ENCODE data around the gene KCNK4. TPM values are rescaled to one million over a fixed set of nuclear protein-coding genes. Genes with fewer than 3 reads are reported as not detected.

The KCNK4 gene
- total and polyA plus RNA-seq, 4 donors, result 0.09 TPM; not detected in 3

DNA sequence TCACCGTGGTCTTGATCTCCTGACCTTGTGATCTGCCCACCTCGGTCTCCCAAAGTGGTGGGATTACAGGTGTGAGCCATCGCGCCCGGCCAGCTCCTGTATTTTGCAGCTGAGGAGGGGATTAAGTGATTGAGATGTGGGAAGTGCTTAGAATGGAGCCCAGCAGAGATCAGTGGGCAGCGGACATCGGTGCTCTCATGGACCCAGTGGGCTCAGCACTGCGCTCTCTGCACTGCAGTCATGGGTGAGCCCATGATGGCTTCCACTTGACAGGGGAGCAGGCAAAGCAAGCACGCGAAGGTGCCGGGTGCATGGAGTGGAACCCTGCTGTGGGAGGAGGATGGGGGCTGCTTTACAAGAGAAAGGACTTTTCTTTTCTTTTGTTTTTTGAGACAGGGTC lies 39.8 kb downstream of the KCNK4 start:
- ATAC-seq (ENCODE audit: insufficient read depth, low FRiP score), result no peak
- no peak for DNase-seq
- 83 to 88% methylated on average over 11 of the region's 11 CpGs for WGBS, 2 donors

GRCh38 chr11:64331569-64332371 lies 40.7 kb downstream of the KCNK4 start:
- Histone ChIP-seq H3K27me3 (ENCODE audit: control insufficient read depth in 3 of 3, insufficient read depth in 3 of 3, low read length in 2 of 3) (no peaks in the 10 kb centered on the region), H3K4me3 (no peak overlapping the region), H3K4me1 (ENCODE audit: control insufficient read depth in 5 of 5, insufficient read depth in 5 of 5, low read length in 5 of 5) (peaks cover 0 to 4% (median 0%) of the 10 kb centered on the region in 5 donors), H3K9ac (ENCODE audit: insufficient read depth in 1 of 2, low read length in 2 of 2) (no peak overlapping the region), H3K9me3 (ENCODE audit: control insufficient read depth in 4 of 4, insufficient read depth in 3 of 4, low read length in 3 of 4) (no peaks in the 10 kb centered on the region), H3K27ac (ENCODE audit: low read depth in 1 of 2, low read length in 1 of 2) (peak overlapping the region in 1 of 2 donors; percentile 5), H3K36me3 (ENCODE audit: control insufficient read depth in 4 of 4, insufficient read depth in 4 of 4, low read length in 4 of 4) (no peaks in the 10 kb centered on the region)
- ATAC-seq (ENCODE audit: insufficient read depth, low FRiP score) (peak; percentile 77), DNase-seq (peak; percentile 42 to 65 (median 60))
- WGBS, 2 donors, result 14 to 24% methylated on average over 19 to 20 of the region's 20 CpGs
- peak; percentile 29 for TF ChIP-seq CTCF (IDR thresholded peaks at IDR 0.05; ENCODE audit: control extremely low read depth, extremely low read depth)

More for the DNA sequence above, 39.8 kb downstream of the KCNK4 start:
- H3K27ac ChIP-seq (ENCODE audit: low read depth in 1 of 2, low read length in 1 of 2), result no peak overlapping the region
- no peaks in the 10 kb centered on the region for H3K27me3 ChIP-seq (ENCODE audit: control insufficient read depth in 3 of 3, insufficient read depth in 3 of 3, low read length in 2 of 3)
- no peaks in the 10 kb centered on the region for H3K9me3 ChIP-seq (ENCODE audit: control insufficient read depth in 4 of 4, insufficient read depth in 3 of 4, low read length in 3 of 4)
- H3K4me1 ChIP-seq (ENCODE audit: control insufficient read depth in 5 of 5, insufficient read depth in 5 of 5, low read length in 5 of 5), result peaks cover 0 to 4% (median 0%) of the 10 kb centered on the region in 5 donors
- no peak overlapping the region for H3K9ac ChIP-seq (ENCODE audit: insufficient read depth in 1 of 2, low read length in 2 of 2)
- TF ChIP-seq CTCF (IDR thresholded peaks at IDR 0.05; ENCODE audit: control extremely low read depth, extremely low read depth), result no peak
- H3K4me3 ChIP-seq, result no peak overlapping the region
- H3K36me3 ChIP-seq (ENCODE audit: control insufficient read depth in 4 of 4, insufficient read depth in 4 of 4, low read length in 4 of 4), result no peaks in the 10 kb centered on the region

- H3K4me3 ChIP-seq, result no peak overlapping the region
- no peaks in the 10 kb centered on the region for H3K27me3 ChIP-seq (ENCODE audit: control insufficient read depth in 3 of 3, insufficient read depth in 3 of 3, low read length in 2 of 3)
- H3K27ac ChIP-seq (ENCODE audit: low read depth in 1 of 2, low read length in 1 of 2), result no peak overlapping the region
- no peak for ATAC-seq (ENCODE audit: insufficient read depth, low FRiP score)
- TF ChIP-seq CTCF (IDR thresholded peaks at IDR 0.05; ENCODE audit: control extremely low read depth, extremely low read depth), result no peak
- H3K9ac ChIP-seq (ENCODE audit: insufficient read depth in 1 of 2, low read length in 2 of 2), result no peak overlapping the region
- peaks cover 0 to 4% (median 0%) of the 10 kb centered on the region in 5 donors for H3K4me1 ChIP-seq (ENCODE audit: control insufficient read depth in 5 of 5, insufficient read depth in 5 of 5, low read length in 5 of 5)
- H3K9me3 ChIP-seq (ENCODE audit: control insufficient read depth in 4 of 4, insufficient read depth in 3 of 4, low read length in 3 of 4), result no peaks in the 10 kb centered on the region
- 92 to 94% methylated on average over 8 of the region's 8 CpGs for WGBS, 2 donors
- no peaks in the 10 kb centered on the region for H3K36me3 ChIP-seq (ENCODE audit: control insufficient read depth in 4 of 4, insufficient read depth in 4 of 4, low read length in 4 of 4)
- no peak for DNase-seq
Measured at GRCh38 chr11:64333556-64333955, 42.5 kb downstream of the KCNK4 start.

Data from lung (tissue), 12 donors.